Measurements from ENCODE around the gene EIF4E2. TPM values are rescaled to one million over a fixed set of nuclear protein-coding genes. Genes with fewer than 3 reads are reported as not detected.
"Not testable (repeated sequence)": the region's sequence is repeated elsewhere in the genome, so short reads cannot be mapped to it uniquely, and the experiment has no call there.

The EIF4E2 gene
- total RNA-seq, 4 donors from 2014 or later, result 23.8 to 38.5 (median 27.8) TPM

- no peak for TF ChIP-seq EP300 (IDR thresholded peaks at IDR 0.05)
- no peak for TF ChIP-seq CTCF (IDR thresholded peaks at IDR 0.05)
- TF ChIP-seq POLR2A (IDR thresholded peaks at IDR 0.05), result no peak
- no peaks in the 10 kb centered on the region for H3K27me3 ChIP-seq
- no peak for DNase-seq (ENCODE audit: low spot score in 2 of 2)
- H3K9me3 ChIP-seq, result no peaks in the 10 kb centered on the region
- peaks cover 0 to 99% (median 33%) of the 10 kb centered on the region in 3 donors for H3K36me3 ChIP-seq
- H3K27ac ChIP-seq, result no peak overlapping the region
- H3K4me1 ChIP-seq, result peaks cover 0 to 4% (median 0%) of the 10 kb centered on the region in 4 donors
- no peak overlapping the region for H3K4me3 ChIP-seq
These were observed 17.2 kb downstream of the EIF4E2 start for GRCh38 chr2:232567721-232568120.

- 75 to 77% methylated on average over 5 of the region's 5 CpGs for WGBS, 2 donors
- Histone ChIP-seq H3K27me3 (no peaks in the 10 kb centered on the region), H3K4me1 (peaks cover 0 to 4% (median 0%) of the 10 kb centered on the region in 4 donors), H3K36me3 (peaks cover 0 to 99% (median 33%) of the 10 kb centered on the region in 3 donors), H3K4me3 (no peak overlapping the region), H3K27ac (no peak overlapping the region), H3K9me3 (no peaks in the 10 kb centered on the region)
- no peak for DNase-seq (ENCODE audit: low spot score in 2 of 2)
- TF ChIP-seq POLR2A (IDR thresholded peaks at IDR 0.05) (no peak), CTCF (IDR thresholded peaks at IDR 0.05) (no peak), EP300 (IDR thresholded peaks at IDR 0.05) (no peak)
These were observed 17.7 kb downstream of the EIF4E2 start for GRCh38 chr2:232568161-232568560.

GRCh38 chr2:232569541-232569940, 19.1 kb downstream of the EIF4E2 start:
- DNase-seq (ENCODE audit: low spot score in 2 of 2), result no peak
- Histone ChIP-seq H3K27ac (no peak overlapping the region), H3K36me3 (peaks cover 0 to 99% (median 29%) of the 10 kb centered on the region in 3 donors), H3K4me1 (peaks cover 0 to 4% (median 0%) of the 10 kb centered on the region in 4 donors), H3K27me3 (no peaks in the 10 kb centered on the region), H3K4me3 (no peak overlapping the region), H3K9me3 (no peaks in the 10 kb centered on the region)
- TF ChIP-seq POLR2A (IDR thresholded peaks at IDR 0.05), result no peak
- no peak for TF ChIP-seq CTCF (IDR thresholded peaks at IDR 0.05)
- no peak for TF ChIP-seq EP300 (IDR thresholded peaks at IDR 0.05)
- WGBS, 2 donors, result 94 to 95% methylated on average over 9 of the region's 9 CpGs

GRCh38 chr2:232570481-232570880, 20.0 kb downstream of the EIF4E2 start:
- not testable (repeated sequence) for H3K4me3 ChIP-seq; H3K9me3 ChIP-seq; H3K4me1 ChIP-seq; DNase-seq (ENCODE audit: low spot score in 2 of 2); H3K27me3 ChIP-seq
- Histone ChIP-seq H3K27ac (peak overlapping the region in 1 of 4 donors; percentile 17), H3K36me3 (peaks cover 0 to 99% (median 21%) of the 10 kb centered on the region in 3 donors)
- 93 to 94% methylated on average over 6 of the region's 6 CpGs for WGBS, 2 donors

GRCh38 chr2:232571026-232571474, 20.6 kb downstream of the EIF4E2 start:
- Histone ChIP-seq H3K27ac (peak overlapping the region in 1 of 4 donors; percentile 17), H3K27me3 (no peaks in the 10 kb centered on the region), H3K4me1 (peaks cover 0 to 4% (median 0%) of the 10 kb centered on the region in 4 donors), H3K9me3 (no peaks in the 10 kb centered on the region), H3K36me3 (peaks cover 0 to 97% (median 15%) of the 10 kb centered on the region in 3 donors), H3K4me3 (no peak overlapping the region)
- 39 to 59% methylated on average over 7 of the region's 7 CpGs for WGBS, 2 donors
- TF ChIP-seq POLR2A (IDR thresholded peaks at IDR 0.05), result no peak
- TF ChIP-seq EP300 (IDR thresholded peaks at IDR 0.05), result no peak
- TF ChIP-seq CTCF (IDR thresholded peaks at IDR 0.05), result no peak
- no peak for DNase-seq (ENCODE audit: low spot score in 2 of 2)

GRCh38 chr2:232573042-232573441, 22.6 kb downstream of the EIF4E2 start:
- Histone ChIP-seq H3K36me3 (peaks cover 0 to 89% (median 0%) of the 10 kb centered on the region in 3 donors), H3K4me3 (no peak overlapping the region), H3K9me3 (no peaks in the 10 kb centered on the region), H3K27ac (no peak overlapping the region), H3K4me1 (peaks cover 0 to 4% (median 0%) of the 10 kb centered on the region in 4 donors), H3K27me3 (no peaks in the 10 kb centered on the region)
- no peak for DNase-seq (ENCODE audit: low spot score in 2 of 2)
- TF ChIP-seq POLR2A (IDR thresholded peaks at IDR 0.05) (no peak), CTCF (IDR thresholded peaks at IDR 0.05) (no peak), EP300 (IDR thresholded peaks at IDR 0.05) (no peak)

Data from tibial nerve (tissue), 4 donors.